ENCODE data around the gene FBXW2.

FBXW2 gene

DNA sequence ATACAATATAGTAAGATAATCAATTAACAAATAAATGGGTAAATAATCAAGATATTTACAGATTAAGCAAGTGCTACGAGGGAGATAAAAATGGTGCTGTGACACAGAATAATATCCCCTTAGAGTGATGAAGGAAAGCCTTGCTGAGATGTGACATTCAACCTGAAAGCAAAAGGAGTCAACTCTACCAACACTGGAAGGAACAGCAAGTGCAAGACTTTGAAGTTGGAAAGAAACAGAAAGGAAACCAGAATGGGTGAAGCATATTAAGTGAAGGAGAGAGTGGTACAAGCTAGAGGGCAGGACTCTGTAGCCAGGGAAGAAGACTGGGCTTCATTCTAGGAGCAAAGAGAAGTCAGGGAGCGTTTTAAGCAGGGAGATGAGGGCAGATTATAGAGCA is 66.7 kb downstream of the FBXW2 start:
- Histone ChIP-seq H3K4me1 (ENCODE audit: low read length) (peaks cover 21% of the 10 kb centered on the region), H3K27me3 (ENCODE audit: low read depth, low read length) (no peaks in the 10 kb centered on the region), H3K4me3 (ENCODE audit: low read length) (no peak overlapping the region), H3K36me3 (replicated peaks; ENCODE audit: low read depth, low read length) (no peaks in the 10 kb centered on the region), H3K9ac (ENCODE audit: low read length) (no peak overlapping the region), H3K27ac (ENCODE audit: low read length) (no peak overlapping the region), H2AFZ (ENCODE audit: low read depth, low read length) (no peak overlapping the region), H4K20me1 (ENCODE audit: insufficient read depth, low read length) (no peaks in the 10 kb centered on the region), H3K79me2 (ENCODE audit: low read length) (no peaks in the 10 kb centered on the region), H3K4me2 (ENCODE audit: low read length) (no peak overlapping the region), H3K9me3 (ENCODE audit: insufficient read depth, low read length) (no peaks in the 10 kb centered on the region)
- no peak for TF ChIP-seq EZH2phosphoT487 (IDR thresholded peaks at IDR 0.05; ENCODE audit: low read depth)
- no peak for TF ChIP-seq CTCF (IDR thresholded peaks at IDR 0.05; ENCODE audit: low read depth, low read length)

- no peaks in the 10 kb centered on the region for H4K20me1 ChIP-seq (ENCODE audit: insufficient read depth, low read length)
- no peak overlapping the region for H3K4me2 ChIP-seq (ENCODE audit: low read length)
- H3K27ac ChIP-seq (ENCODE audit: low read length): no peak overlapping the region
- peaks cover 15% of the 10 kb centered on the region for H3K4me1 ChIP-seq (ENCODE audit: low read length)
- H3K9ac ChIP-seq (ENCODE audit: low read length): no peak overlapping the region
- no peak overlapping the region for H3K4me3 ChIP-seq (ENCODE audit: low read length)
- no peaks in the 10 kb centered on the region for H3K79me2 ChIP-seq (ENCODE audit: low read length)
- no peaks in the 10 kb centered on the region for H3K36me3 ChIP-seq (replicated peaks; ENCODE audit: low read depth, low read length)
- no peak overlapping the region for H2AFZ ChIP-seq (ENCODE audit: low read depth, low read length)
- H3K9me3 ChIP-seq (ENCODE audit: insufficient read depth, low read length): no peaks in the 10 kb centered on the region
- H3K27me3 ChIP-seq (ENCODE audit: low read depth, low read length): no peaks in the 10 kb centered on the region
- no peak for TF ChIP-seq CTCF (IDR thresholded peaks at IDR 0.05; ENCODE audit: low read depth, low read length)
- no peak for TF ChIP-seq EZH2phosphoT487 (IDR thresholded peaks at IDR 0.05; ENCODE audit: low read depth)
Measured at GRCh38 chr9:120725907-120726306, 67.3 kb downstream of the FBXW2 start.

DNA sequence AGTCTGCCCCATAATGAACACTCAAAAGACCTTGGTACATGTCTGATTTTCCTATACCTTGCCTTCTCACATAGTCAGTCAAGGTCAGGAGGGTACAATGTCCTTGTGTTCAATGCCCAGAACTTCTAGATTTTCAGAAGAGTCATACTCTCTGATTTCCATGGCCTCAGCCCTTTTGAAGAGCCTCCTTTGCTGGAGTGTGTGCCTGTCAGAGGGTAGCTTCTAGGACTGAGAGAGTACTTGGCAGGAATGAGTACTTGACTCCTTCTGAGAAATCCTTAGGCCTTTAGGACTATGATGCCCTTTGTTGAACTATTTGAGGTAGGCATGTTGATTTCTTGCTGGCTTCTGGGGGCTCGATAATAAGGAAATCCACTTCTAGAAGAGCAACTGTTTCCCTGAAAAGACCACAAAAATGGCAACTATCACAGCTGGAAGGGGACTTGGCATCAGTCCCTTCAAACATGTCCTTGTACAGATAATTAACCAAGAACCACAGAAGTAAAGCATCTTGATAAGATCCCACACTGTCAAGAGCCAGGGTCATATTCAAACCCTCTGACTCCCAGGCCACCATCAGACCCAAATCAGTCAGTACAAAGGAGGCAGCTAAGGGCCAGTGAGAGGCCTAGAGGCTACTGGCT is 68.3 kb downstream of the FBXW2 start:
- no peak overlapping the region for H2AFZ ChIP-seq (ENCODE audit: low read depth, low read length)
- H3K4me1 ChIP-seq (ENCODE audit: low read length): peaks cover 11% of the 10 kb centered on the region
- H3K4me2 ChIP-seq (ENCODE audit: low read length): no peak overlapping the region
- H3K27me3 ChIP-seq (ENCODE audit: low read depth, low read length): no peaks in the 10 kb centered on the region
- no peaks in the 10 kb centered on the region for H3K36me3 ChIP-seq (replicated peaks; ENCODE audit: low read depth, low read length)
- no peak overlapping the region for H3K4me3 ChIP-seq (ENCODE audit: low read length)
- TF ChIP-seq EZH2phosphoT487 (IDR thresholded peaks at IDR 0.05; ENCODE audit: low read depth): no peak
- no peak for TF ChIP-seq CTCF (IDR thresholded peaks at IDR 0.05; ENCODE audit: low read depth, low read length)
- no peaks in the 10 kb centered on the region for H3K79me2 ChIP-seq (ENCODE audit: low read length)
- no peaks in the 10 kb centered on the region for H4K20me1 ChIP-seq (ENCODE audit: insufficient read depth, low read length)
- no peak overlapping the region for H3K27ac ChIP-seq (ENCODE audit: low read length)
- H3K9me3 ChIP-seq (ENCODE audit: insufficient read depth, low read length): no peaks in the 10 kb centered on the region
- no peak overlapping the region for H3K9ac ChIP-seq (ENCODE audit: low read length)

DNA sequence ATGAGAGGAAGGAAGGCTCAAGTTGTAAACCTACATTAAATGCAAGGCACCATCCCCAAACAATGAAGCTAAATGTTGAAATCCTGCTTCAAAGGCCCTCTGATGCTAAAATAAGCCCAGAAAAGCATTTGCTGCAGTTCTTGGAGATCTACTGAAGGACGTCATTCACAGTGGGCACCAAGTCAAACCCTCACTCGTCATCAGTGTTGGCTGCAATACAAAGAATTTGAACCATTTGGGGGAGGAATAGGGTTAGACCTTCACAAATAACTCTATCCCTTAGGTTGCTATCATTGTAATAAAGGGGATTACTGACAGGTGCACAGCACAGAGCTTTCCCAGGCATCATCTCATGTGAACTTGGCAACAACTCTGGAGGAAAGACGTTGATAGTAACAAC is 69.7 kb downstream of the FBXW2 start:
- Histone ChIP-seq H3K4me1 (ENCODE audit: low read length) (peaks cover 11% of the 10 kb centered on the region), H4K20me1 (ENCODE audit: insufficient read depth, low read length) (no peaks in the 10 kb centered on the region), H3K36me3 (replicated peaks; ENCODE audit: low read depth, low read length) (no peaks in the 10 kb centered on the region), H3K9ac (ENCODE audit: low read length) (no peak overlapping the region), H3K4me2 (ENCODE audit: low read length) (no peak overlapping the region), H3K27ac (ENCODE audit: low read length) (no peak overlapping the region), H3K4me3 (ENCODE audit: low read length) (no peak overlapping the region), H3K27me3 (ENCODE audit: low read depth, low read length) (no peaks in the 10 kb centered on the region), H3K9me3 (ENCODE audit: insufficient read depth, low read length) (no peaks in the 10 kb centered on the region), H2AFZ (ENCODE audit: low read depth, low read length) (no peak overlapping the region), H3K79me2 (ENCODE audit: low read length) (no peaks in the 10 kb centered on the region)
- TF ChIP-seq EZH2phosphoT487 (IDR thresholded peaks at IDR 0.05; ENCODE audit: low read depth) (no peak), CTCF (IDR thresholded peaks at IDR 0.05; ENCODE audit: low read depth, low read length) (no peak)
